Stimulated activated CD4-positive, alpha-beta T cell treated with anti-CD3 and anti-CD28 coated beads, Interleukin-1b, Interleukin-23, amount 100 ng/mL, for 1 hour (primary cell): Measurements from ENCODE around the gene NTSR1.

Experiments used
- DNase-seq, 2 donors: peaks; one replicate each; pipeline ENCODE4 v3.0.0-alpha.2; 2020; ENCODE audit warnings: low read depth in 2 of 2

NTSR1 gene

DNA sequence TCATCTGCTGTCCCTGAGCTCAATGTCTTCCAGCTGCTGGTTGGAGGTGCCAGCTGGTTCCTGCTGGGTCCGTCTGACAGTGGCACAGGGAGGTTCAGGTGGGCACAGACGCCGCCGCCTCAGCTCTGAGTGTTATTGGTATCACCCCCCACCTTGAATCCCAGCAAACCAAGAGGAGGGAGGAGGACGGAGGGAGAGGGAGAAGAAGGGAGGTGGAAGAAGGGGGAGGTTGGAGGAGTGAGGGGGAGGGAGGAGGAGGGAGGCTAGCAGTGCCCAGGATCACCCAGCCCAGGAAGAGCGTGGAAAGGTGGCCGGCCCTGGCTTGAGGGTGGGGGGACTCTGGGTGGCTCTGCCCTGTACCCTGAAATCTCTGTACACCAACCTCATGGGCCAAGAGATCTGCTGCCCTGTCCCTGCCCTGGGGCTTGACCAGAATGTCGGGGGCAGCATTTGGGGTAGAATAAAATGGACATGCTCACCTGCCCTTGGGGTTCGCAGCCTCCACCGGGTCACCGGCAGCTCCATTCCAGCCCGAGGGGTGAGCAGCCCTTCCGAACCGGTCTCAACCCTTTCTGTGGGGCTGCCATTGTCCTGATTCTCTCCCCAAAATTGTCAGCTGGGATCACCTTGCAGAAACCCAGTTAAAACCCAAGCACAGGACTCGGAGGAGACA, 17.1 kb downstream of the NTSR1 start:
- DNase-seq = no peak

DNA sequence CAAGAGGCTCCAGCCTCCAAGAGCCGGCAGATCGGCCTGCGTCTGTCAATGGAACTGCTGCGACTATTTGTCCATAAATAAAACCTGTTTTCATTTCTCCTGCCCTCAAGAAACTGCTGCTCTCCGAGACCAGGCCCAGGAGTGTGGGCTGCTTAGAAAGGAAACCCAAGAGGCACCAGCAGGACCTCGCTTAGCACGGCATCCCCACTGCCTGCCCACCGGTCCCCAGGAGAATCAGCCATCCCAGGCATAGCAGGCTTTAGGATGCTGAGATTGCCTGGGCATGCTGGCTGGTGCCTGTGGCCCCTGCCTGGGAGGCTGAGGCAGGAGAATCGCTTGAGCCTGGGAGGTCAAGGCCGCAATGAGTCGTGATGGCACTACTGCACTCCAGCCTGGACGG, 17.6 kb downstream of the NTSR1 start:
- no peak for DNase-seq

DNA sequence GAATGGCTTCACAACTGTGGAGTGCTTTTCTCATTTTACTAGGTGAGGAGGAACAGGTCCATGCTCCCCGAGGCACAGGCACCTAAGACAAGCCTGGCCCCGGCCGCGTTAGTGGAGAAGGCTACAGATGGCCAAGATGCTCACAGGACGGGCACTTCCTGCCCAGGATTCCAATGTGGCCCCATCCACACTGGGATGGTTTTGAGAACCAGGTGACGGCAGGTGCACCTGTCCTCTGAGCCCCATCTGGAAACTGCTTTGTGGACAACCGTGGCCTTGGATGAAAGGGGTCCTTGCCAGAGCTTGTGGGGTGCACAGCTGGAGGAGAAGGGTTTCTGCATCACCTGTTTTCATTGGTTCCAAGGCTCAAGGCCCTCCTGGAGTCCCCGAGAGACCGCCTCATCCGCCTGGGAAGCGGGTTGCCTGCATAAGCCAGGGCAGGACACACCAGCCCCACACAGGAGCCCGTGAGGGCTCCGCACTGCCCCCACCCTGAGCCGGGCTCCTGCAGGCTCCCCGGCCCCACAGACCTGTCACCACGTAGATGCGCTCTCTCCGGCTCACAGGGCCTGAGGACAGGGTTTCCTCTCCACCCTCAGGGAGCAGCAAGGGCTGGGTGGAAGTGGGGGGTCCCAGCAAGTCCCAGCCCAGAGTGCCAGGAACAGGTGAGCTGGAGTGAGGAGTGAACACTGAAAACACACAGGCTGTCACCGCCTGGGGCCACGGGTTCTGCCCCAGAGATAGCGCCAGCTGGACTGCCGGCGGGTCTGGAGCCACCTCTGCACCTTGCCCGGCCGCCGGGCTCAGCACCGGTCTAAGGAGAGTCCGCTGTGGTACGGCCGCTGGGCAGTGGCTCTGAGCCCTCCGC, 18.3 kb downstream of the NTSR1 start:
- DNase-seq = no peak

DNA sequence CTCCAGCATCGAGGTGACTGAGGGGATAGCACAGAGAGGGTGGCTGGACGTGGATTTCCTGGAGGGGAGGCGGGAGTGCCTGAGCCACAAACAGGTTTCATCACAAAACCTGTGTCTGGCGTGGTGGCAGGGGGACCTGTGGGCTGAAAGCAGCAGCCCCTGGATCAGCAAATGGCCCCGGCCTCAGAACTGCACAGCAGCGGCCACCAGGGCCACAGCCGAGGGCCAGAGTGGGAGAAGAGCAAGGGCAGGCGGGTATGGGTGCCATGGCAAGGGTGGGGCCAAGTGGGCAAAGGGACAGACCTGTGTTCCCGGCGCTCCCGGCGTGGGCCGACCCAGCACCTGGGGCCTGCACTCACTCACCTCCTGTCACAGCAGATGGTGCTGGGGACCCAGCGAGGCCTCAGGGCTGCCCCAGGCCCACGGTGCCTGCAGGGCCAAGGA, 19.0 kb downstream of the NTSR1 start:
- no peak for DNase-seq

DNA sequence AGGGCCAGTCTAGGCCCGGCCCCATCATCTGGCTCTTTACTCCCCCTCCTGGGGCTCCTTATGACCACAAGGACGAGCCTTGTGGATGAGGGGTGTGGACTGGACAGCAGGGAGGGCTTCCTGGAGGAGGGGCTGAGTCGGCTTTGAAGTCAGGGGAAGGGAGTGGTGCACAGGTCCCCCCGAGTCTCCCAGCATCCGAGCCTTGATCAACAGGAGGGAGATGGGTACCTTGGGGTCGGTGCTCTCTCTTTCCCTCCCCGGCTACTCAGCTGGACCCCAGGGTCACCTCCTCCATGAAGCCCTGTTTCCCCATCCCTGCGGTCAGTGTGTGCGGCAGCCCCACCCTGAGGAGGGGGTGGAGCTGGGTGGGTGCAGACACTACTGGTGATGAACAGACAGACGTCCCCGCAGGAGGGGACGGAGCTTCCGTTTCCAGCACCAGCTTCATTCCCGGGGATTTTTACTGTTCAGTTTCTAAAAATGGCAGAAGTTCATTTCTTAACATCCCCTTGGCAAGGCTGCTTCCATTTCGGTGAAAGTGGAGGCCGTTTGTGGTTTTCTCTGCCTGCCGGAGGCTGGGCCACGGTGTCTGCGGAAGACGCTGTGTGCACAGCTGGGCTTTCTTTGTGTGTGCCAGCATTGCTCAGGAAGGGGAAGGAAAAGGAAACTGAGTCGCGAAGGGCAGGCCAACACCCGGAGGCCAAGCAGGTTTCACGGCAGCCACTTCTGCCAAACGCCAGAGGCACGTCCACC, 19.6 kb downstream of the NTSR1 start:
- no peak for DNase-seq

DNA sequence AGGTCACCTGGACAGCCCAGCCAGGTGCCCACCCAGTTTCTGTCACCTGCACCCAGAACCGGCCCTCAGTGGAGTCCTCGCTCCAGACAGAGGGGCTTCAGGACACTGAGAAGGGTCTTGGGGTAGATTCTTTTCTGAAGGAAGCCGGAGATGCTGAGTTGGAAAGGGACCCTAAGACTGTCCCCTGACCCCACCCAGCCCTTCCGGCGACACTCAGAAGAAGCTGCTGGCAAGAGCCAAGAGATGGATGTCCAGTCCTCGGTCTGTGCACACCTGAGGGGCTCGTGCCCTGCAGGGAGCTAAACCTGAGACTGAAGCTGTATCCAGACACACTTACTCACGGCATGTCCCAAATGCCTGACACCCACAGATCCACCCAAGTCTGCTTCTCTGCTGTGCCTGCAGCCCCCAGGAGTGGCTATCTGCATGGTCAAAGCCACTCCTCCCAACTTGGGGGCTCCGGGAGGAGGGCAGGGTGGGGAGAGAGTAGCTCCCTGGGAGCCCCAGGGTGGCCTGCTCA, 20.2 kb downstream of the NTSR1 start:
- DNase-seq = no peak

DNA sequence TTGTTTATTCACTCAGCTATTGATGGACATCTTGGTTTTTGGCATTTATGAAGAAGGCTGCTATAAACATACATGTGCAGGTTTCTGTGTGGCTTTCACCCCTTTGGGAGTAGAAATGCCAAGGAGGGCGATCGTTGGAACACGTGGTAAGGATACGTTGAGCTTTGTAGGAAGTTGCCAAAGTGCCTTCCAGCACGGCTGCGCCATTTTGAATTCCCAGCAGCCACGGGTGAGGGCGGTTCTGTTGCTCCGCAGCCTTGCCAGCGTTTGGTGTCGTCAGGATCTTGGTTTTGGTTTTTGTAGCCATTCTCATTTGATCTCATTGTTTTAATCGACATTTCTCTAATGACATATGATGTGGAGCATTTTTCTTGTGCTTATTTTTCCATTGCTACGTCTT, 21.8 kb downstream of the NTSR1 start:
- no peak for DNase-seq

DNA sequence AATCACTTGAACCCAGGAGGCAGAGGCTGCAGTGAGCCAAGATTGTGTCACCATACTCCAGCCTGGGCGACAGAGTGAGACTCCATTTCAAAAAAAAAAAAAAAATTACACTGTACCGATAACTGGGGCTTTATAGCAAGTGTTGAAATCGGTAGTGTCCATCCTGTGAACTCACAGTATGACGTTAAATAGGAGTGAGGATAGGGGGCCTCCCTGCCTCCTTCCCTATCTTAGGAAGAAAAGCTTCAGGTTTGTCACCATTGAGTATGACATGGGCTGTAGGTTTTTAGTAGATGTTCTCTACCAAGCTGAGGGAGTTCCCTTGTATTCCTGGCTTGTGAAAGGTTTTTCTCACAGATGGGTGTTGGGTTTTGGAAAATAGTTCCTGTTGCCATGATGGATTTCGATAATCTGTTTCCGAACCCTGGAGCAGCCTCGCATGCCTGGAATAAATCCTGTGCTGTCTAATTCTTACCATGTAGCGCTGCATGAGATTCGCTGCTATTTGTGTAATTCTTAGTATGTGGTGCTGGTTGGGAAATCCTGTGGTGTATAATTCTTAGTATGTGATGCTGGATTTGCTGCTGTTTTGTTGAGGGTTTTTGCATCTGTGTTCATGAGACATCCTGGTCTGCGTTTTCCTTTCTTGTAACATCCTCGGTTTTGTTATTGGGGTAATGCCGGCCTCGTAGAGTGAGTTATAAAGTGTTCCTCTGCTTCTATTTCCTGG, 23.6 kb downstream of the NTSR1 start:
- DNase-seq = no peak

DNA sequence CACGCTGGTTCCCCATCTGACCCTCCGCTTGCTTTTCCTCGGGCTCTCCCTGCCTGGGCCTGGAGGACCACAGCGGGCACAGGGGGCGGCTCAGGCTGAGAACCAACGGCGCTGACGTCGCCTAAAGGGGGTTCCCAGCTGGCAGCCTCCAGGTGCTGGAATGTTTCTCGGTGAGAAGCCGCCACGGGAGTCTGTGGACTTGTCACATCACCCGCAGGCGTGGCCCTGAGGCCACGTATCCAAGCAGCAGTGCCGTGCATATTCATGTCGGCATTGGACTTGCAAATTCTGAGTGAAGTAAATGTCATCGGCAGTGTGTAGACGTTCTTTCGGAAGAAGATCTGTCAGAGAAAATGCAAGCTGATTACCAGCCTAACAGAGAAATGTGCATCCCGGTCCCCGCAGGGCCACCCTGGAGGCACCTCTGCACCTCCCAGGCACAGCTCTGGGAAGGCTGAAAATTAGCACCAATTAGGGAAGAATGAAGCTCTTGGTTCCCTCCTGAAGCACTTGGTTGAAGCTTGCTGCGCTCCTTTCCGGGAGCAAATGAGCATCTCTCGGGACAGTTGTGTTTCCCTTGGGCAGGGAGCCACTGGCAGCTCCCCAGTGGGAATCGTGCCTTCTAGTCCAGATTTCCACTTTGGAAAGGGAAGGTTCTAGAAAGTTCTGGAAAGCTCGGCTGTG, 24.3 kb downstream of the NTSR1 start:
- no peak for DNase-seq

DNA sequence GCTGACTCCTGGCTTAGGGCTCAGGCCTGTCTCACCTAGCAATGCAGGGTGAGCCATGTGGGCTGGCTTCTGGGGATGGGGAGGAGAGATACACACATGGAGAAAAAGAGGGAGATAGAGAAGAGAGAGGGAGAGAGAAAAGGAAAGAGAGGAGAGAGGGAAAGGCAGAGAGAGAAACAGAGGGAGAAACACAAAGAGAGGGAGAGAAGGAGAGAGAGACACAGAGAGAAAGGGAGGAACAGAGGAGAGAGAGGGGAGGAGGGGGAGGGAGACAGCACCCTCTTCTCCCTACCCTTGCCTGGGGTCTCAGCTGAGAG, 24.8 kb downstream of the NTSR1 start:
- DNase-seq = no peak

DNA sequence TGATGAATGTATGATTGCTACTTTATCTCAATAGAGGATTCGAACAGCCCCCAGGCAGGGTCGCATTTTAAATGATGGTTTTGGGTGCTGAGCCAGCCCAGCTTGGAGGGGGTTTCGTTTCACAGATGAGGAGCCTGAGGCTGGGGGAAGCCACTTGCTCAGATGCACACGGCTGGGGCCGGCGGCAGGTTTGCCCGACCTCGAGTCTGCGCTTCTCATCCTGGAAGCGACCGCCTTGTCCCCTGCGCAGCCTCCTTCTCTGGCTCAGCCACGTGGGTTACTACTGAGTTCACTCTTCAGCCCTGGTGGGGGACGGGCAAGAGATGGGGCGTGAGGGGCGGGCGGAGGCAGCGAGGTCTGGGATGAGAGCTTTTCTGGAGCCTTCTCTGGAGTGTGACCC, 25.3 kb downstream of the NTSR1 start:
- DNase-seq = no peak

DNA sequence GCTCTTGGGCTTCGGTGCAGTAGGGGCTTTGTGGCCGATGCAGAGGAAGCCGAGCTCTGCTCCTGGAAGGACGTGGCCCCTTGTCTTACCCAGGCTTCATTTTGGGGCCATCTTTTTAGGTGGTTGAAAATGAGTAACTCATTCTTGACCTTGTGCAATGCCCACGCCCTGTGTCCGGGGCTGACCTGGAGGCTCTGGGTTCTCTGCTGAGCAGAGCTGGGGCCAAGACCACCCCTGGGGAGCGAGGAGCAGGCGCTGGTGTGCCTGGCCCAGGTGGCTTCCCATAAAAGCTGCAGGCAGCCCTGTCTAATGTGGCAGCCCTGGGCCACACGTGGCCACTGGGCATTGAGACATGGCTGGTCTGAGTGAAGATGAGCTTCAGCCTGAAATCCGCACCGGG, 25.7 kb downstream of the NTSR1 start:
- DNase-seq = no peak

DNA sequence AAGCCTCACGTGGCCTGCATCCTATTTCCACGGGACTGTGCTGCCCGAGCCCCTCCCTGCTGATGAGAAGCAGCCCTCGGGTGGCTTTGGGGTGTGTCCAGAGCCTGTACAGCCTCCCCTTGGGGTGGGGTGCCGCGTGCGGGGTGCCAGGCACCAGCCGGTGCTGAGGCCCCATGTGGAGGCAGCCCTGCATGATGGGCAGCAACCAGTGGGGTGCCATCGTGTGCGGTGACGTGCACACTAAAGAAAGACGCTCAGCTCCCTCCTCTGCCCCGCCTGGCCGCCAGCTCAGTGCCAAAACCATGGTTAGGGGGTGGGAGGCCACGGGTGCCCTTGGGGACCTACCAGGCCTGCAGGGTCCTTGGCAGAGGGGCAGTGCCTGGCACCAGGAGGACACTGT, 26.2 kb downstream of the NTSR1 start:
- DNase-seq = no peak

DNA sequence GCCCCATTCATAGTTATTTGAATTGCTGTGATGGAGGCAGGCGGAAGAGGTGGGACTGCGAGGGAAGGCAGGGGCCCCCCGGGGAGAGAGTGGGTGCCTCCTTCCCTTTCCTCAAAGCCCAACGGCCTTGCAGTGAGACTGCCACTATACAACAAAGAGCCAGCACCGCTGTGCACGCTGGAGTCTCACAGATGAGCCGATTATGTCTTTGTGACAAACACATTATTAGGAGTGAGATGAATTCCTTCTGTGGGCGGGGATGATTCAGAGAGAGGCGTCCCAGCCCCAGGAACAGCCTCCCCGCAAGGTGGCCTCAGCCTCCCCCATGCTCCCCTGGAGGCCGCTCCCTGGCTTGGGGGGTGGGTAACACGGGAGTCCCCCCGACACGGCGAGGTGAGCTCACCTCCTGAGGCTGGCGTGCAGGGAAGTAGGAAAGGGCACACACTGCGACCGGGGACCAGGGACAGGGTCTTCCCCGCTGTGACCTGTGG, 26.7 kb downstream of the NTSR1 start:
- DNase-seq = no peak

DNA sequence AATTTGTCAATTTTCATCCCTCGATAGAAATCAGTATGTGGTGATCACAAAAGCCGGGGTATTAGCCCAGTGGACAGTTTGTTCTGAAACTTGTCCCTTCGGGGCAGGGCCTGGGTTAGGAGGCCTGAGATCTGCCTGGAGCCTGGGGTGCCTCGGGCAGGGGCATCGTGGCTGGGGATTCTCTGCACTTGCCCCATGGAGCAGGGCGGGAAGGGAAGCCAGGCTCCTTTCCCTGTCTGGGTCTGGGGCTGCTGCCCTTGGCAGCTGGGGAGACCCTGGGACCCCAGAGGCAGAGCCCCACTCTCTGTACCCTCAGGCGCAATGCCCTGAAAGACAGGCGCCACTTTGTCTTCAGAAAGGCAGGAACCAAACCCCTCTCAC, 27.4 kb downstream of the NTSR1 start:
- no peak for DNase-seq

DNA sequence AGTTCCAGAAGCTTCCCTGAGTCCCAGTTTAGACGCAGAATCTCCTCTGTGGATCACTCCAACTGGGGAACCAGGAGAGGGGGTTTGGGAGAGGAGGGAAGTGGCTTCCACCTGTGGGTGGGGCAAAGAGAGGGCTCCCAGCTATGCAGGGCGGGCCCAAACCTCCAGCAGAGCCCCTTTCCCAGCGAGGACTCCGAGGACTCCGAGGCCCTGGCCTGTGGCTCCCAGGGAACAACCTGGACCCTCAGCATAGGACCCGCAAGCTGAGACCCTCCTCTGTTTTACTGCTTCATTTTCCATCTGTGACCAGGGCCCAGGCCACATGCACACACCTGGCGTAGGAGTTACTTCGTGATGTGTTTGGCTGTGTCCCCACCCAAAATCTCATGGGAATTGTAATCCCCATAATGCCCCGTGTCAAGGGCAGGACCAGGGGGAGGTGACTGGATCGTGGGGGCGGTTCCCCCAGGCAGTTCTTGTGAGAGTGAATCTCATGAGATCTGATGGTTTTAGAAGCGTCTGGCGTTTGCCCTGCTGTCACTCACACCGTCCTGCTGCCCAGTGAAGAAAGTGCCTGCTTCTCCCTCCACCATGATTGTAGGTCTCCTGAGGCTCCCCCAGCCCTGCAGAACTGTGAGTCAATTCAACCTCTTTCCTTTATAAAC, 27.9 kb downstream of the NTSR1 start:
- no peak for DNase-seq

DNA sequence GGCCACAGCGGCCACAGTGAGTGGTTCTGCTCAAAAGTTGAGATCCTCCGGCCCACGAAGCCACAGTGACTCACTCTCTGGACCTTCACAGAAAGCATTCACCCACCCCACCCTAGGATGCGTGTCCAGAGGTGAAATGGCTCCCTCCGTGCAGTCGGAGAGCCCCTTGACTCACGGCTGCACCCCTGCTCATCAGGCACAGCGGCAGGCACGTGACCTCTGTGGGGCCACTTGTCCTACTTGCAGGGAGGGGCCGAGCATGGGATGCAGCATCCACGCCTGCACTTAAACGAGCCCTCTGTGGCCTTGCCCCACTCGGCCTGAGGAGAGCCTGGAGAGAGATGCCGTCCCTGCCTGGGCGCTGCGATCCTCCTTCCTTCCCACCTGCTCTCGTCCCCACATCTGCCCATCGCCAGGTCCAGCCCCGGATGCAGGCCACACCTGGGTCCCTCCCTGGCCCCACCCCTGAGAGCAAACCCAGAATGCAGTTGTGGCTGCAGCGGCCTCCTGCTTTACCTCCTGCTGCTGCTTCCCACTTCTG, 28.7 kb downstream of the NTSR1 start:
- no peak for DNase-seq

DNA sequence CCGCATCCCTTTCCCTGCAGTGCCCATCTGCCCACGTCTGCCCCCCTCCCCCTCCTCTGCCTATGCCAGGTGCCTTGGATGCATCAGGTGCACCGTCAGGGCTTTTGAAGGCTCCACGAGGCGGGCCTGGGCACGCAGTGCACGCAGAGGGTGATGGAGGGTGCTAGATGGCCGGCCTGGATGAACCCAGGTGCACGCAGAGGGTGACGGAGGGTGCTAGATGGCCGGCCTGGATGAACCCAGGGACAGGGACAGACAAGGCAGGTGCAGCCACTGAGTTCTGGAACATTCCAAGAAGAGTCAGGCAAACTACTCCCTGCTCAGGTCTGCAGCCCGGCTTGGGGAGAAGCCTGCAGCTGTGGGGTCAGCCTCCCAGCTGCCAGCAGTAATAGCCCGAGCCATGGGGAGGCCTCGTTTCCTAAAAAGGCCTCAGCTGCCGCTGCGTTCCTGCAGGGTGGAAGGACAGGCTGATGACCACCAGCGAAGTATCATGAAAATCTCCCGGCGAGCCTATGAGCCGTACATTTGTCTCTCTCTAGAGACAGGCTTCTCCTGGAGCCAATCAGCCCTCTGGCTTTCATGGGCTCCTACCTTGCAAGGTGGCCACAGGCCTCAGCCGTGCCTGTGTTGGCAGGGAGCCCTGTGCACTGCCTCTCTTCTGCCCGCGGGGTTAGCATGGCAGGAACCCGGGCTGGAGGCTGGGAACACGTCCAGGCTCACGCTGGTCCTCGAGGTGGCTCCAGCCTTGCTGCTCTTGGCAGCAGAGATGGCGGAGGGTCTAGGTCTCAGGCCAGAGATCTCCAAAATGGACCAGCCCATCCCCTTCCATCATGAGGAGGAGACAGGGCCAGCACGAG, 29.6 kb downstream of the NTSR1 start:
- DNase-seq = no peak

DNA sequence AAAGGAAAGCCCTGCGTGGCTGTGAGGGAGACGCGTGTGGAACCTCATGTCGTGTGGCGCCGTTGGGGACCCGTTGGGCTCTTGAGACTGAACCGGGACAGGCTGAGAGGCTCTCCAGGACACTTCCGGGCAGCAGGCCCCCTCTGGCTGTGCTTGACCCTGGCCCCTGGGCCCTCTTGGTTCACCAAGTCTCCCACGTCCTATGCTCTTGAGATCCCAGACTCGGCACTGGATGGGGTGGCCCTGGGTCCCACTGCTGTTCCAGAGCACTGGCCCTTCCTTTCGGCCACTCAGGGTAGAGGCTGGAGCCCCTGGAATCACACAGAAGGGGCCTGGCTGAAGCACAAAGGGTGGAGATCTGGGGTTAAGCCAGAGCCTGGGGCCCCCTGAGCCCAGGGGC, 30.4 kb downstream of the NTSR1 start:
- no peak for DNase-seq
